ENCODE measurements around the gene COX8A. TPM values are rescaled to one million over a fixed set of nuclear protein-coding genes. Genes with fewer than 3 reads are reported as not detected.

The COX8A gene
- total RNA-seq = 349 and 389 TPM in 2 replicates
- long read RNA-seq, transcript COX8A-201 (2 exons, 507 nt) = major isoform, 23 of 24 reads
- long read RNA-seq, partial matches to known transcripts = 1 of 24 reads
- long read RNA-seq, other reads (novel, unspliced or antisense) = 0 of 24 reads

GRCh38 chr11:63974259-63975143 is at the start of gene COX8A:
Gene COX8A (plus strand): TSS chr11:63974620. CDS start chr11:63974681, 61 bp downstream.
- peaks cover 37% of the 10 kb centered on the region for H3K4me1 Mint-ChIP-seq
- H3K4me3 Mint-ChIP-seq = peak within 1 kb of the TSS; percentile 100
- peak within 1 kb of the TSS; percentile 100 for H3K27ac Mint-ChIP-seq (ENCODE audit: unreplicated experiment)
- DNase-seq (ENCODE audit: low read depth, low spot score) = peak; percentile 87
- H3K27me3 Mint-ChIP-seq (ENCODE audit: low read depth) = no peaks in the 10 kb centered on the region
- H3K9me3 Mint-ChIP-seq = peaks cover 3% of the 10 kb centered on the region
- TF ChIP-seq CTCF (conservative IDR thresholded peaks at IDR 0.05) = no peak
- H3K36me3 Mint-ChIP-seq (ENCODE audit: low read depth) = peaks cover 5% of the 10 kb centered on the region

GRCh38 chr11:63929616-63930015 is 44.8 kb upstream of the COX8A start:
- TF ChIP-seq CTCF (conservative IDR thresholded peaks at IDR 0.05) = no peak
- Mint-ChIP-seq H3K4me3 (no peak overlapping the region), H3K4me1 (peaks cover 9% of the 10 kb centered on the region), H3K27ac (ENCODE audit: unreplicated experiment) (no peak overlapping the region), H3K27me3 (ENCODE audit: low read depth) (no peaks in the 10 kb centered on the region), H3K9me3 (no peaks in the 10 kb centered on the region), H3K36me3 (ENCODE audit: low read depth) (no peaks in the 10 kb centered on the region)
- no peak for DNase-seq (ENCODE audit: low read depth, low spot score)

GRCh38 chr11:63931045-63931444 is 43.4 kb upstream of the COX8A start:
- no peak for TF ChIP-seq CTCF (conservative IDR thresholded peaks at IDR 0.05)
- Mint-ChIP-seq H3K27ac (ENCODE audit: unreplicated experiment) (peak overlapping the region; percentile 94), H3K4me1 (peaks cover 18% of the 10 kb centered on the region), H3K27me3 (ENCODE audit: low read depth) (no peaks in the 10 kb centered on the region), H3K4me3 (no peak overlapping the region), H3K9me3 (no peaks in the 10 kb centered on the region), H3K36me3 (ENCODE audit: low read depth) (no peaks in the 10 kb centered on the region)
- DNase-seq (ENCODE audit: low read depth, low spot score) = no peak

- no peaks in the 10 kb centered on the region for H3K9me3 Mint-ChIP-seq
- DNase-seq (ENCODE audit: low read depth, low spot score) = no peak
- no peak overlapping the region for H3K4me3 Mint-ChIP-seq
- H3K36me3 Mint-ChIP-seq (ENCODE audit: low read depth) = no peaks in the 10 kb centered on the region
- TF ChIP-seq CTCF (conservative IDR thresholded peaks at IDR 0.05) = no peak
- H3K27me3 Mint-ChIP-seq (ENCODE audit: low read depth) = no peaks in the 10 kb centered on the region
- peaks cover 18% of the 10 kb centered on the region for H3K4me1 Mint-ChIP-seq
- H3K27ac Mint-ChIP-seq (ENCODE audit: unreplicated experiment) = peak overlapping the region; percentile 53
Measured at GRCh38 chr11:63931876-63932275, 42.5 kb upstream of the COX8A start.

GRCh38 chr11:63933459-63933858 is 41.0 kb upstream of the COX8A start:
- Mint-ChIP-seq H3K36me3 (ENCODE audit: low read depth) (no peaks in the 10 kb centered on the region), H3K4me3 (peak overlapping the region; percentile 4), H3K27me3 (ENCODE audit: low read depth) (no peaks in the 10 kb centered on the region), H3K27ac (ENCODE audit: unreplicated experiment) (no peak overlapping the region), H3K4me1 (peaks cover 28% of the 10 kb centered on the region), H3K9me3 (no peaks in the 10 kb centered on the region)
- no peak for TF ChIP-seq CTCF (conservative IDR thresholded peaks at IDR 0.05)
- DNase-seq (ENCODE audit: low read depth, low spot score) = no peak
